ENCODE measurements around the gene TPCN2. TPM values are rescaled to one million over a fixed set of nuclear protein-coding genes. Genes with fewer than 3 reads are reported as not detected.

Gene TPCN2
- total RNA-seq, 1 experiment from 2014 or later = 20.6 TPM

DNA sequence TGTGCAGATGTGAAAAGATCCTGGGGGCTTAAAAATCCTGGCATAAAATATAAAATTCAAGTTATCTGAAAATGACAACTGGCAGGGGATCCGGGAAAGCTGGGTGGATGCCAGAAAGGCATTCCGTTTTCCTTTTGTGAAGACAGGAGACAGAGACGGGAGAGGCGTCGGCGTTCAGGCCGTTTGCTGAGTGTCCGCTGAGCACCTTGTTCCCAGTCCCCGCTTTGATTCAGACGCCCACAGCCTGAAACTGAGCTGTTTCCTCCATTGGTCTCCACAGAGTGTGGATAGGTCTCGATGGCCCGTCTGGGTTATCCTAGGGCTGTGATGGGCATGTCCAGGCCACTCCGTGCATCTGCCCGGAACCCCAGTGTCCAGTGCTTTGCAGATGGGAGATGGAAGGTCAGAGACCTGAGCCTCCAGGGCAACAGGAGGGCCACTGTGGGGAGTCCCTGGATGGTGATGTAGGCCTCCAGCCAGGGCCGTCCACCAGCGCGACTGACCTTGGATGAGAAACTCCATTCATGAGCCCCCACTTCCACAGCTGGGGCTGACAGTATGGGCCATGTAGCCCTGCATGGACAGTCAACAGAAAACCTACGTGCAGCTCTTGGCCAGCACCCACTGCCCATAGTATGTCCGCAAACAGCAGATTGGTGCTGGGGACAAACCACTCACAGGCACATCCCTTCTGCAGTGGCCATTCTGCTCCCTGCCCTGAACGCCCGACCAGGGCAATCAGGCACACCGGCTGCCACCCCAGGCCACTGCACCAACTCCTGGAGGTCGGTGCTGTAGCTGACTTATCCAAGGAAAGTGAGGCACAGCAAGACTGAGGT lies 47.3 kb upstream of the TPCN2 start:
- H3K36me3 ChIP-seq (ENCODE audit: control insufficient read depth, insufficient read depth, low read length) = no peaks in the 10 kb centered on the region
- DNase-seq (ENCODE audit: low read depth, low spot score) = no peak
- no peak overlapping the region for H3K27ac ChIP-seq (ENCODE audit: low read length)
- in situ Hi-C loops (cut with HindIII; ENCODE audit: low pct_unique_long_range_greater_than_20kb, low sequenced_read_pairs) = no loop called here
- intact Hi-C loops (cut with micrococcal nuclease; ENCODE audit: unreplicated experiment) = no loop called here
- ChIA-PET POLR2A (interaction anchor here (1.0 kb wide), 1 partner anchor 21 kb away, joined by 10 read pairs; no protein-coding TSS in a partner anchor), CTCF (no interaction called here)
- BruUV-seq (replicated peaks) = no TSS peak
- peaks cover 7% of the 10 kb centered on the region for H3K4me1 ChIP-seq (ENCODE audit: control insufficient read depth, insufficient read depth, low read length)
- no peaks in the 10 kb centered on the region for H3K27me3 ChIP-seq (ENCODE audit: control insufficient read depth, insufficient read depth, low read length)
- TF ChIP-seq TCF7L2 (IDR thresholded peaks at IDR 0.05; ENCODE audit: low read depth, low read length) (no peak), SIN3A (IDR thresholded peaks at IDR 0.05; ENCODE audit: borderline replicate concordance, insufficient read depth, low read depth, low read length) (no peak)
- TF ChIP-seq, protein P1, sequence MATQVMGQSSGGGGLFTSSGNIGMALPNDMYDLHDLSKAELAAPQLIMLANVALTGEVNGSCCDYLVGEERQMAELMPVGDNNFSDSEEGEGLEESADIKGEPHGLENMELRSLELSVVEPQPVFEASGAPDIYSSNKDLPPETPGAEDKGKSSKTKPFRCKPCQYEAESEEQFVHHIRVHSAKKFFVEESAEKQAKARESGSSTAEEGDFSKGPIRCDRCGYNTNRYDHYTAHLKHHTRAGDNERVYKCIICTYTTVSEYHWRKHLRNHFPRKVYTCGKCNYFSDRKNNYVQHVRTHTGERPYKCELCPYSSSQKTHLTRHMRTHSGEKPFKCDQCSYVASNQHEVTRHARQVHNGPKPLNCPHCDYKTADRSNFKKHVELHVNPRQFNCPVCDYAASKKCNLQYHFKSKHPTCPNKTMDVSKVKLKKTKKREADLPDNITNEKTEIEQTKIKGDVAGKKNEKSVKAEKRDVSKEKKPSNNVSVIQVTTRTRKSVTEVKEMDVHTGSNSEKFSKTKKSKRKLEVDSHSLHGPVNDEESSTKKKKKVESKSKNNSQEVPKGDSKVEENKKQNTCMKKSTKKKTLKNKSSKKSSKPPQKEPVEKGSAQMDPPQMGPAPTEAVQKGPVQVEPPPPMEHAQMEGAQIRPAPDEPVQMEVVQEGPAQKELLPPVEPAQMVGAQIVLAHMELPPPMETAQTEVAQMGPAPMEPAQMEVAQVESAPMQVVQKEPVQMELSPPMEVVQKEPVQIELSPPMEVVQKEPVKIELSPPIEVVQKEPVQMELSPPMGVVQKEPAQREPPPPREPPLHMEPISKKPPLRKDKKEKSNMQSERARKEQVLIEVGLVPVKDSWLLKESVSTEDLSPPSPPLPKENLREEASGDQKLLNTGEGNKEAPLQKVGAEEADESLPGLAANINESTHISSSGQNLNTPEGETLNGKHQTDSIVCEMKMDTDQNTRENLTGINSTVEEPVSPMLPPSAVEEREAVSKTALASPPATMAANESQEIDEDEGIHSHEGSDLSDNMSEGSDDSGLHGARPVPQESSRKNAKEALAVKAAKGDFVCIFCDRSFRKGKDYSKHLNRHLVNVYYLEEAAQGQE (IDR thresholded peaks at IDR 0.05; ENCODE audit: insufficient read depth in 1 of 2, low read depth in 2 of 2, low read length in 1 of 2) = no peak
- TF ChIP-seq, protein P2, sequence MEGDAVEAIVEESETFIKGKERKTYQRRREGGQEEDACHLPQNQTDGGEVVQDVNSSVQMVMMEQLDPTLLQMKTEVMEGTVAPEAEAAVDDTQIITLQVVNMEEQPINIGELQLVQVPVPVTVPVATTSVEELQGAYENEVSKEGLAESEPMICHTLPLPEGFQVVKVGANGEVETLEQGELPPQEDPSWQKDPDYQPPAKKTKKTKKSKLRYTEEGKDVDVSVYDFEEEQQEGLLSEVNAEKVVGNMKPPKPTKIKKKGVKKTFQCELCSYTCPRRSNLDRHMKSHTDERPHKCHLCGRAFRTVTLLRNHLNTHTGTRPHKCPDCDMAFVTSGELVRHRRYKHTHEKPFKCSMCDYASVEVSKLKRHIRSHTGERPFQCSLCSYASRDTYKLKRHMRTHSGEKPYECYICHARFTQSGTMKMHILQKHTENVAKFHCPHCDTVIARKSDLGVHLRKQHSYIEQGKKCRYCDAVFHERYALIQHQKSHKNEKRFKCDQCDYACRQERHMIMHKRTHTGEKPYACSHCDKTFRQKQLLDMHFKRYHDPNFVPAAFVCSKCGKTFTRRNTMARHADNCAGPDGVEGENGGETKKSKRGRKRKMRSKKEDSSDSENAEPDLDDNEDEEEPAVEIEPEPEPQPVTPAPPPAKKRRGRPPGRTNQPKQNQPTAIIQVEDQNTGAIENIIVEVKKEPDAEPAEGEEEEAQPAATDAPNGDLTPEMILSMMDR (IDR thresholded peaks at IDR 0.05) = no peak
- no peak for ATAC-seq
- H3K4me3 ChIP-seq (ENCODE audit: low read depth in 2 of 2, low read length in 2 of 2) = no peak overlapping the region
- no peaks in the 10 kb centered on the region for H3K9me3 ChIP-seq (ENCODE audit: control insufficient read depth, insufficient read depth, low read depth, low read length)

DNA sequence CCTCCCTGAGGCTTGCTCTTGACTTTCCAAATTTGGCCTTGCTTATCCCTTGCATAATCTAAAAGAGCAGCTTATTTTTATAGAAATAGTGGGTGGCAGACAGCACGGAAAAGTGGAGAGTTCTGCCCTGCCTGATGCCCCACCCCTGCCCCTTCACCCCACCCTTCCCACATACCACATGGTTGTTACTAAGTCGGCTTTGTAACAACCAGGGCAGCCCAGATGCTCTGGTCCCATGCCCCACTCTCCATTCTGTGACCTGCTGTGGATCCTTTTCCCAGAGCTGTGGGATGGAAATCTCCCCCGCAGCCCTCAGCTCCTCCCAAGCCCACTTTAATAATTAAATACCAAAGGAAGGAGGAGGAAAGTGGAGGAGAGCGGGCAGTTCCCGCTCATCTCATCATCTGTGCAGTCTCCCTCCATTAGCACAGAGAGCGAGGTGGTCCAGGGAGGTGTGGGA lies 46.6 kb upstream of the TPCN2 start:
- intact Hi-C loops (cut with micrococcal nuclease; ENCODE audit: unreplicated experiment) = no loop called here
- CTCF ChIA-PET = no interaction called here
- Histone ChIP-seq H3K4me3 (ENCODE audit: low read depth in 2 of 2, low read length in 2 of 2) (no peak overlapping the region), H3K9me3 (ENCODE audit: control insufficient read depth, insufficient read depth, low read depth, low read length) (no peaks in the 10 kb centered on the region), H3K4me1 (ENCODE audit: control insufficient read depth, insufficient read depth, low read length) (peaks cover 7% of the 10 kb centered on the region), H3K36me3 (ENCODE audit: control insufficient read depth, insufficient read depth, low read length) (no peaks in the 10 kb centered on the region), H3K27ac (ENCODE audit: low read length) (no peak overlapping the region), H3K27me3 (ENCODE audit: control insufficient read depth, insufficient read depth, low read length) (no peaks in the 10 kb centered on the region)
- DNase-seq (ENCODE audit: low read depth, low spot score) = no peak
- TF ChIP-seq, protein P1 (IDR thresholded peaks at IDR 0.05; ENCODE audit: insufficient read depth in 1 of 2, low read depth in 2 of 2, low read length in 1 of 2) = no peak
- TF ChIP-seq SIN3A (IDR thresholded peaks at IDR 0.05; ENCODE audit: borderline replicate concordance, insufficient read depth, low read depth, low read length) = no peak
- TF ChIP-seq, protein P2 (IDR thresholded peaks at IDR 0.05) = no peak
- no peak for TF ChIP-seq TCF7L2 (IDR thresholded peaks at IDR 0.05; ENCODE audit: low read depth, low read length)
- TF ChIP-seq POLR2AphosphoS5 (IDR thresholded peaks at IDR 0.05; ENCODE audit: low read depth, low read length) = no peak
- in situ Hi-C loops (cut with HindIII; ENCODE audit: low pct_unique_long_range_greater_than_20kb, low sequenced_read_pairs) = no loop called here
- no peak for ATAC-seq
- POLR2A ChIA-PET = interaction anchor here (1.0 kb wide), 1 partner anchor 20 kb away, joined by 10 read pairs; no protein-coding TSS in a partner anchor
- BruUV-seq (replicated peaks) = no TSS peak
